Measurements from ENCODE around the gene UTP18. TPM values are rescaled to one million over a fixed set of nuclear protein-coding genes. Genes with fewer than 3 reads are reported as not detected.

Gene UTP18
- total and polyA plus RNA-seq, 2 of the 8 experiments (the other 6 are each of a cell fraction or from before 2014, with no cell fraction given): 17.9 to 85.7 TPM

DNA sequence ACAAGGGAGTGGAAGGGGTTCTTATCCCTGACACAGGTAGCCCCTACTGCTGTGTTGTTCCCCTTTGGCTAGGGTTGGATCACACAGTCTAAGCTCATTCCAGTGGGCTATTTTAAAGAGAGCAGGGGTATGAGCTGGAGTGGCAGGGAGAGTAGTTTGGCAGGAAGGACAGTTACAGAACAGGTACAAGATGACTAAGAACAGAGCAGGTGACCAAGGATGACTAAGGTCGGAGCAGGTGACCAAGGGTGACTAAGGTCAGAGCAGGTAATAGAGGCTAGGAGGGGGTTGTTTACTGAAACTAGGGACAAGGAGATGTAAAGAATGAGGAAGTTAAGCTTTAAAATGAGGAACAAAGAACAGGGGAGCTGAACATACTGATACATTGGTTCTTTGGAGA, 58.8 kb downstream of the UTP18 start (continued):
- TF ChIP-seq NANOG (IDR thresholded peaks at IDR 0.05; ENCODE audit: insufficient read depth, low read depth, low read length, poor library complexity, severe bottlenecking) (no peak), POLR2A (IDR thresholded peaks at IDR 0.05; ENCODE audit: control extremely low read depth in 1 of 2, low read depth in 2 of 2, low read length in 2 of 2) (no peak), EZH2 (IDR thresholded peaks at IDR 0.05; ENCODE audit: low read depth, low read length, severe bottlenecking) (no peak), PHF8 (conservative IDR thresholded peaks at IDR 0.05; ENCODE audit: low read depth, low read length) (no peak)
